GM23338 (cell line): ENCODE data around the gene SMCO2.

Source experiments
- CTCF ChIP-seq, 2 experiments: fragments of 200-600 bp in 1 of 2; sonication (generic) in 1 of 2; conservative IDR thresholded peaks; 2 replicates each; pipeline versions ENCODE4 v1.5.1 to v1.6.1; 2016 to 2017; ENCODE audit warnings: antibody characterized with exemption in 2 of 2, low read depth in 2 of 2, mild to moderate bottlenecking in 2 of 2, moderate library complexity in 1 of 2
- EZH2 ChIP-seq: fragments of 200-600 bp; sonication (generic); IDR thresholded peaks from one replicate; pipeline ENCODE4 v1.8.0; 2017; ENCODE audit warnings: antibody characterized with exemption, mild to moderate bottlenecking, low read depth; ENCODE audit not compliant: unreplicated experiment
- POLR2AphosphoS5 ChIP-seq: IDR thresholded peaks from 2 replicates; pipeline ENCODE4 v1.6.1; 2016; ENCODE audit warnings: antibody characterized with exemption, low read depth

DNA sequence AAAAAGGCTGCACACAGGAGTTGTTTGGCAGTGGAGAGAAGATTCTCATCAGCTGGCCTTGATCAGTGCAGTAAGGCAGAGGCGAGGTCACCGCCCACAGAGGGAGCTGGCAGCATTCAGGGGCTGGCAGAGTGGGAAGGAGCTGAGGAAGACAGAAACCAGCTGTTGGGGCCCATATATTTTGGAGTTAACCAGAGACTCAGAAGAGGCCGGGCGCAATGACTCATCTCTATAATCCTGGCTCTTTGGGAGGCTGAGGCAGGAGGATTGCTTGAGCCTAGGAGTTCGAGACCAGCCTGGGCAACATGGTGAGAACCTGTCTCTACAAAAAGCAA lies 17.7 kb downstream of the SMCO2 start:
- no peak for TF ChIP-seq POLR2AphosphoS5
- no peak for TF ChIP-seq CTCF (conservative IDR thresholded peaks at IDR 0.05; ENCODE audit: low read depth in 2 of 2)
- no peak for TF ChIP-seq EZH2
